WTC11 (cell line): ENCODE data around the gene CENPT. TPM values are rescaled to one million over a fixed set of nuclear protein-coding genes. Genes with fewer than 3 reads are reported as not detected.
A peak's percentile ranks its signal among the peaks of the same experiment; 100 is the strongest.

Experiments used
- ATAC-seq: fragments of 200-7000 bp; cut with Tn5 transposase; 2 replicates; pipeline ENCODE4 v1.10.0; 2021; ENCODE audit warnings: mild to moderate bottlenecking, moderate library complexity
- CTCF ChIA-PET: fragments of 300-600 bp; sonication (Branson Sonifier 250); formaldehyde crosslinking; loops from one replicate; lab custom pipeline; 2021; ENCODE audit warnings: antibody characterized with exemption; lab: Charles Lee
- POLR2A ChIA-PET: fragments of 350-600 bp; sonication (Branson Sonifier 250); formaldehyde crosslinking; loops from one replicate; lab custom pipeline; 2021; ENCODE audit warnings: antibody characterized with exemption; lab: Charles Lee
- DNase-seq: peaks from one replicate; pipeline ENCODE4 v3.0.0; 2021; ENCODE audit warnings: low spot score
- H3K27ac Mint-ChIP-seq: 2 replicates; pipeline ENCODE4 v1.8.0; 2021; ENCODE audit warnings: mixed read lengths
- H3K27me3 Mint-ChIP-seq: 2 replicates; pipeline ENCODE4 v1.8.0; 2021; ENCODE audit warnings: low read depth, mild to moderate bottlenecking, moderate library complexity, mixed read lengths
- H3K36me3 Mint-ChIP-seq: 2 replicates; pipeline ENCODE4 v1.8.0; 2021; ENCODE audit warnings: mixed read lengths
- H3K4me1 Mint-ChIP-seq: 2 replicates; pipeline ENCODE4 v1.8.0; 2022; ENCODE audit warnings: mixed read lengths
- H3K4me3 Mint-ChIP-seq: 2 replicates; pipeline ENCODE4 v1.8.0; 2021; ENCODE audit warnings: mild to moderate bottlenecking, moderate library complexity, mixed read lengths
- H3K9me3 Mint-ChIP-seq: 2 replicates; pipeline ENCODE4 v1.8.0; 2021; ENCODE audit warnings: mixed read lengths
- CREM ChIP-seq: sonication (generic); formaldehyde crosslinking; IDR thresholded peaks from 2 replicates; pipeline ENCODE4 v1.8.1; 2022; ENCODE audit warnings: mild to moderate bottlenecking, missing genetic modification reagents, moderate library complexity
- ETV6 ChIP-seq: sonication (generic); formaldehyde crosslinking; IDR thresholded peaks from 2 replicates; pipeline ENCODE4 v1.8.1; 2022; ENCODE audit warnings: mild to moderate bottlenecking, missing genetic modification reagents
- FOXJ3 ChIP-seq: sonication (generic); formaldehyde crosslinking; IDR thresholded peaks from 2 replicates; pipeline ENCODE4 v1.9.0; 2021; ENCODE audit warnings: missing genetic modification reagents, mild to moderate bottlenecking, borderline replicate concordance
- FOXK1 ChIP-seq: sonication (generic); formaldehyde crosslinking; IDR thresholded peaks from 2 replicates; pipeline ENCODE4 v1.8.0; 2022; ENCODE audit warnings: mild to moderate bottlenecking, moderate library complexity, missing genetic modification reagents
- FOXP1 ChIP-seq: sonication (generic); formaldehyde crosslinking; IDR thresholded peaks from 2 replicates; pipeline ENCODE4 v1.8.0; 2022; ENCODE audit warnings: missing genetic modification reagents, mild to moderate bottlenecking, moderate library complexity, borderline replicate concordance
- FOXP4 ChIP-seq: sonication (generic); formaldehyde crosslinking; IDR thresholded peaks from 2 replicates; pipeline ENCODE4 v1.8.0; 2022; ENCODE audit warnings: mild to moderate bottlenecking, missing genetic modification reagents
- JUN ChIP-seq: sonication (generic); formaldehyde crosslinking; IDR thresholded peaks from 2 replicates; pipeline ENCODE4 v1.8.0; 2023; ENCODE audit warnings: mild to moderate bottlenecking, missing genetic modification reagents
- KAT7 ChIP-seq: sonication (generic); formaldehyde crosslinking; IDR thresholded peaks from 2 replicates; pipeline ENCODE4 v1.8.1; 2023; ENCODE audit warnings: missing genetic modification reagents, mild to moderate bottlenecking, borderline replicate concordance
- MLX ChIP-seq: sonication (generic); formaldehyde crosslinking; IDR thresholded peaks from 2 replicates; pipeline ENCODE4 v1.8.1; 2023; ENCODE audit warnings: mild to moderate bottlenecking, missing genetic modification reagents, moderate library complexity
- NFYB ChIP-seq: sonication (generic); formaldehyde crosslinking; conservative IDR thresholded peaks from 2 replicates; pipeline ENCODE4 v1.8.0; 2022; ENCODE audit warnings: low read depth, missing genetic modification reagents
- NR3C1 ChIP-seq: sonication (generic); formaldehyde crosslinking; conservative IDR thresholded peaks from 2 replicates; pipeline ENCODE4 v1.8.1; 2023; ENCODE audit warnings: low read depth, mild to moderate bottlenecking, missing genetic modification reagents
- RELA ChIP-seq: sonication (generic); formaldehyde crosslinking; IDR thresholded peaks from 2 replicates; pipeline ENCODE4 v1.8.1; 2022; ENCODE audit warnings: missing genetic modification reagents, mild to moderate bottlenecking, borderline replicate concordance
- RORB ChIP-seq: fragments of 250-450 bp; sonication (Bioruptor Pico); IDR thresholded peaks from 2 replicates; pipeline ENCODE4 v1.9.0; 2021; ENCODE audit warnings: mild to moderate bottlenecking
- SP1 ChIP-seq: sonication (generic); formaldehyde crosslinking; conservative IDR thresholded peaks from 2 replicates; pipeline ENCODE4 v1.8.1; 2022; ENCODE audit warnings: missing genetic modification reagents
- TEAD1 ChIP-seq: sonication (generic); formaldehyde crosslinking; IDR thresholded peaks from 2 replicates; pipeline ENCODE4 v1.8.0; 2022; ENCODE audit warnings: mild to moderate bottlenecking, missing genetic modification reagents
- TEAD4 ChIP-seq: sonication (generic); formaldehyde crosslinking; IDR thresholded peaks from 2 replicates; pipeline ENCODE4 v1.8.0; 2022; ENCODE audit warnings: mild to moderate bottlenecking, missing genetic modification reagents
- ZNF232 ChIP-seq: sonication (generic); formaldehyde crosslinking; IDR thresholded peaks from 2 replicates; pipeline ENCODE4 v1.8.0; 2022; ENCODE audit warnings: mild to moderate bottlenecking, missing genetic modification reagents
- ZNF263 ChIP-seq: sonication (generic); formaldehyde crosslinking; IDR thresholded peaks from 2 replicates; pipeline ENCODE4 v1.8.1; 2022; ENCODE audit warnings: low read depth, mild to moderate bottlenecking, moderate library complexity, missing genetic modification reagents
- ZNF317 ChIP-seq: sonication (generic); formaldehyde crosslinking; IDR thresholded peaks from 2 replicates; pipeline ENCODE4 v1.8.1; 2023; ENCODE audit warnings: low read depth, mild to moderate bottlenecking, moderate library complexity, missing genetic modification reagents, borderline replicate concordance
- ZNF416 ChIP-seq: fragments of 250-450 bp; sonication (Bioruptor Pico); IDR thresholded peaks from 2 replicates; pipeline ENCODE4 v1.9.0; 2021; ENCODE audit warnings: mild to moderate bottlenecking, inconsistent platforms
- total RNA-seq: library from RNA; stranded (reverse); gene quantifications from 3 replicates; pipeline ENCODE4 v1.2.3, GENCODE V29; 2021
- TF ChIP-seq, protein P1 (sequence below): sonication (generic); formaldehyde crosslinking; IDR thresholded peaks from 2 replicates; pipeline ENCODE4 v1.8.1; 2022; ENCODE audit warnings: mild to moderate bottlenecking, moderate library complexity, missing genetic modification reagents
- TF ChIP-seq, protein P2 (sequence below): sonication (generic); formaldehyde crosslinking; IDR thresholded peaks from 2 replicates; pipeline ENCODE4 v1.8.1; 2023; ENCODE audit warnings: mild to moderate bottlenecking, missing genetic modification reagents, moderate library complexity

CENPT gene
- total RNA-seq, 1 experiment from 2014 or later: 58.3 TPM

DNA sequence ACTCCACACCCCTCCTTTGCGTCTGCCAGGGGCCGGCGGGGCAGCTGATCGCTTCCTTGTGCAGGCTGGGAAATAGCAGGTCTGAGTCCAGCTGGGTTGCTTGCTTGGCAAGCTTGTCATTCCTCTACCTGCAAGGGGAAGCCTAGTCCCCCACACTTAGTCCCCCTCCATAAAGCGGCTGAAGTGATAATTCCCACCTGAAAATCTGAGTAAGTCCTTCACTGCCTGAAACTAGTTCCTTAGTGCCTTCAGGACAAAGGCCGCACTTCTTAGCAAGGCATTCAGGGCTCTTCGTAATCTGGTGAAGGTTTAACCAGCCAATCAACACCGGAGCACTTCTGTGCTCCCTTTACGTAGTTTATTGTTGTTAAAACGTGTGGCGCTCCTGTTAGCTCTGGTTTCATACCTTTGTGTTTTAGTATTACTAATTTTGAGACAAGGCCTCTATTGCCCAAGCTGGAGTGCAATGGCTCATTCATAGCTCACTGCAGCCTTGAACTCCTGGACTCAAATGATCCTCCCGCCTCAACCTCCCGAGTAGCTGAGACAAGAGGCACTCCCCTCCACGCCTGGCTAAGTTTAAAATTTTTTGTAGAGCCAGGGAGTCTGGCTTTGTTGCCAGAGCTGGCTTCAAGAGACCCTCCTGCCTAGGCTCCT is 46.4 kb upstream of the CENPT start:
- POLR2A ChIA-PET: interaction anchor here (0.6 to 2.3 kb wide), 5 partner anchors 10 to 85 kb away, joined by 3 to 9 read pairs (median 4); partner anchors contain the start of gene NRN1L
- Mint-ChIP-seq H3K27ac (peak overlapping the region; percentile 99), H3K27me3 (no peaks in the 10 kb centered on the region), H3K36me3 (no peaks in the 10 kb centered on the region), H3K4me3 (peak overlapping the region; percentile 97), H3K4me1 (peaks cover 15% of the 10 kb centered on the region), H3K9me3 (no peaks in the 10 kb centered on the region)
- TF ChIP-seq RELA (CRISPR knock-in tag) (no peak), ZNF263 (CRISPR knock-in tag) (0 out of 2 replicates have a peak, but pooled peaks have one; percentile 6)
- DNase-seq (peak; percentile 53), ATAC-seq (no peak)
- CTCF ChIA-PET: interaction anchor here (0.8 to 3.5 kb wide), 4 partner anchors 10 to 172 kb away, joined by 3 to 34 read pairs (median 4); partner anchors contain the start of genes NRN1L and NUTF2

DNA sequence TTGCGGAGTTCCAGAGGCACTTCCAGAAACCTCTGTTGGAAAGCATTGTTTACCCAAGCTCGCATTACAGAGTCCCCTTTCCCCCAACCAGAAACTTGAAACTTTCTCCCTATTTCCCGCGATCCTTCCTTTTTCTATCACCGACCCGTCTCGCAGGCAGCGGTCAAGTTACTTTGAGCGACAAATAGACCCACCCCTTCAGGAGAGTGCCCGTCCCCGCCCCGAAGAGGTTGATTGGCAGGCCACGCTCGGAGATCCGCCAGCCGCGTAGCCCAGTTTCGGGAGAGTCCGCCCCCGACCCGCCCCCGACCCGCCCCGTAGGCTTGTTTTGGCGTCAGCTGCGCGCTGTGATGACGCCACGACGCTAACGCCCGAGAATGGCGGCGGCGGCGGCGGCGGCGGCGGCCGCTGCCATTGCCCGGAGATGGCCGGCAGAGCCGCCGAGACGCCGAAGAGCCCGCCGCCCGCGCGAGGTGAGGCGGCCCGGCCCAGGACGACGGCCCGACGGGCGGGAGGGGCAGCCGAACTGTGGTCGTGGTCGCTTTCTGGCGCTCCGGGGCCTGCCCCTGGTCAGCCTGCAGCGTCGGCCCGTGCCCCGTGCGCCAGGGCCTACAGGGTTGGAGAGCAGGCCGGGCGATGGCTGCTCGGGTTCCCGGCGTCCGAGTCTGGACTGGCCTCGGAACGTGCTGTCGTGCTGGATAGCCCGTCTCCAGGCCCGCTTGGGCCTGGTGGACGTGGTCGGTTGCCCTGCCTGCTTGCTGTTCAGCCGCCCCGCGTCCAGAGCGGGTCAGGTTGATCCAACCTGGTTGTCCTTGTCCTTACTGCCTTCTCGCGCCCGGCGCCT is 45.6 kb upstream of the CENPT start, which contains the start of gene PSKH1:
TSS of gene PSKH1 (plus strand) at position 356 of the 844 bp plus-strand sequence. CDS start 15,496 bp downstream, outside the sequence.
- DNase-seq: peak; percentile 98
- ATAC-seq: peak; percentile 99
- CTCF ChIA-PET: interaction anchor here (0.6 to 3.5 kb wide), 8 partner anchors 9 to 249 kb away, joined by 3 to 34 read pairs (median 3); partner anchors contain the start of gene NRN1L
- no peaks in the 10 kb centered on the region for H3K36me3 Mint-ChIP-seq
- TF ChIP-seq TEAD4 (no peak), SP1 (CRISPR knock-in tag) (peak; percentile 93; the same call in 1 of the 2 replicates), RORB (CRISPR knock-in tag) (no peak), TEAD1 (CRISPR knock-in tag) (0 out of 2 replicates have a peak, but pooled peaks have one; percentile 18), FOXP4 (CRISPR knock-in tag) (peak; percentile 77), FOXJ3 (CRISPR knock-in tag) (no peak), FOXP1 (CRISPR knock-in tag) (peak; percentile 76; the same call in 1 of the 2 replicates), JUN (CRISPR knock-in tag) (0 out of 2 replicates have a peak, but pooled peaks have one; percentile 52), NFYB (CRISPR knock-in tag) (peak; percentile 45), NR3C1 (no peak), ZNF263 (CRISPR knock-in tag) (0 out of 2 replicates have a peak, but pooled peaks have one; percentile 27), KAT7 (peak; percentile 71; the same call in 1 of the 2 replicates), ZNF416 (CRISPR knock-in tag) (peak; percentile 60; the same call in 1 of the 2 replicates), ETV6 (CRISPR knock-in tag) (peak; percentile 70; the same call in 1 of the 2 replicates), ZNF232 (0 out of 2 replicates have a peak, but pooled peaks have one; percentile 48), ZNF317 (0 out of 2 replicates have a peak, but pooled peaks have one; percentile 38), FOXK1 (CRISPR knock-in tag) (peak; percentile 51), MLX (CRISPR knock-in tag) (0 out of 2 replicates have a peak, but pooled peaks have one; percentile 58), CREM (peak; percentile 95)
- TF ChIP-seq, protein P1, sequence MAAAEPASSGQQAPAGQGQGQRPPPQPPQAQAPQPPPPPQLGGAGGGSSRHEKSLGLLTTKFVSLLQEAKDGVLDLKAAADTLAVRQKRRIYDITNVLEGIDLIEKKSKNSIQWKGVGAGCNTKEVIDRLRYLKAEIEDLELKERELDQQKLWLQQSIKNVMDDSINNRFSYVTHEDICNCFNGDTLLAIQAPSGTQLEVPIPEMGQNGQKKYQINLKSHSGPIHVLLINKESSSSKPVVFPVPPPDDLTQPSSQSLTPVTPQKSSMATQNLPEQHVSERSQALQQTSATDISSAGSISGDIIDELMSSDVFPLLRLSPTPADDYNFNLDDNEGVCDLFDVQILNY (CRISPR knock-in tag): 0 out of 2 replicates have a peak, but pooled peaks have one; percentile 20
- TF ChIP-seq, protein P2, sequence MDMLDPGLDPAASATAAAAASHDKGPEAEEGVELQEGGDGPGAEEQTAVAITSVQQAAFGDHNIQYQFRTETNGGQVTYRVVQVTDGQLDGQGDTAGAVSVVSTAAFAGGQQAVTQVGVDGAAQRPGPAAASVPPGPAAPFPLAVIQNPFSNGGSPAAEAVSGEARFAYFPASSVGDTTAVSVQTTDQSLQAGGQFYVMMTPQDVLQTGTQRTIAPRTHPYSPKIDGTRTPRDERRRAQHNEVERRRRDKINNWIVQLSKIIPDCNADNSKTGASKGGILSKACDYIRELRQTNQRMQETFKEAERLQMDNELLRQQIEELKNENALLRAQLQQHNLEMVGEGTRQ (CRISPR knock-in tag): no peak
- TF ChIP-seq, all 79 proteins: peak for 16
- peak within 1 kb of the TSS; percentile 99 for H3K27ac Mint-ChIP-seq
- H3K4me1 Mint-ChIP-seq: peaks cover 15% of the 10 kb centered on the region
- no peaks in the 10 kb centered on the region for H3K9me3 Mint-ChIP-seq
- POLR2A ChIA-PET: interaction anchor here (0.7 to 2.3 kb wide), 6 partner anchors 9 to 331 kb away, joined by 3 to 9 read pairs (median 3); partner anchors contain the start of genes CTCF and NRN1L
- peak within 1 kb of the TSS; percentile 97 for H3K4me3 Mint-ChIP-seq
- H3K27me3 Mint-ChIP-seq: no peaks in the 10 kb centered on the region
